HG03280 (cell line): ENCODE data around the gene LGI4.
"Not testable (repeated sequence)": the region's sequence is repeated elsewhere in the genome, so short reads cannot be mapped to it uniquely, and the experiment has no call there.

Experiments
- ATAC-seq: cut with Tn5 transposase; IDR thresholded peaks from one replicate; pipeline ENCODE4 v1.9.1; 2021; ENCODE audit warnings: mild to moderate bottlenecking, moderate library complexity; ENCODE audit not compliant: unreplicated experiment

LGI4 gene

GRCh38 chr19:35161434-35161743, 26.5 kb upstream of the LGI4 start:
- no peak for ATAC-seq

- no peak for ATAC-seq
Observed at GRCh38 chr19:35160629-35161433, 26.0 kb upstream of the LGI4 start.

- no peak for ATAC-seq
Observed at GRCh38 chr19:35159606-35160005, 24.7 kb upstream of the LGI4 start.

- no peak for ATAC-seq
Observed at GRCh38 chr19:35157431-35157830, 22.6 kb upstream of the LGI4 start.

- no peak for ATAC-seq
Observed at GRCh38 chr19:35156673-35157014, 21.8 kb upstream of the LGI4 start.

GRCh38 chr19:35155981-35156672, 21.3 kb upstream of the LGI4 start:
- no peak for ATAC-seq

GRCh38 chr19:35155441-35155840, 20.6 kb upstream of the LGI4 start:
- ATAC-seq, result no peak

GRCh38 chr19:35154525-35155406, 19.9 kb upstream of the LGI4 start, which contains the start of gene FXYD5:
Gene FXYD5, plus strand, starts transcription at chr19:35154735. Its CDS starts 816 bp downstream, at chr19:35155551.
- ATAC-seq, result no peak

- ATAC-seq, result peak; percentile 55
Observed at GRCh38 chr19:35153701-35154524, 19.1 kb upstream of the LGI4 start.

- not testable (repeated sequence) for ATAC-seq
Observed at GRCh38 chr19:35153129-35153522, 18.3 kb upstream of the LGI4 start.

- ATAC-seq, result no peak
Observed at GRCh38 chr19:35151273-35152065, 16.6 kb upstream of the LGI4 start.

- ATAC-seq, result no peak
Observed at GRCh38 chr19:35150445-35150844, 15.6 kb upstream of the LGI4 start.

GRCh38 chr19:35149463-35149862, 14.6 kb upstream of the LGI4 start:
- no peak for ATAC-seq

GRCh38 chr19:35146746-35147459, 12.0 kb upstream of the LGI4 start:
- ATAC-seq, result no peak

- no peak for ATAC-seq
Observed at GRCh38 chr19:35144600-35145436, 10.0 kb upstream of the LGI4 start.

GRCh38 chr19:35144259-35144599, 9.4 kb upstream of the LGI4 start:
- no peak for ATAC-seq

- no peak for ATAC-seq
Observed at GRCh38 chr19:35143818-35144217, 9.0 kb upstream of the LGI4 start.

GRCh38 chr19:35143231-35143715, 8.4 kb upstream of the LGI4 start, which contains the start of gene FXYD7:
Gene FXYD7, plus strand, starts transcription at chr19:35143255. Its CDS starts 79 bp downstream, at chr19:35143334.
- no peak for ATAC-seq
